Measurements from ENCODE around the gene UGT2A1.

Gene UGT2A1

GRCh38 chr4:69589884-69590283 is 63.2 kb downstream of the UGT2A1 start:
- no peak for DNase-seq (ENCODE audit: low read depth)

- no peak for DNase-seq (ENCODE audit: low read depth)
Observed at GRCh38 chr4:69584135-69584534, 68.9 kb downstream of the UGT2A1 start.

- no peak for DNase-seq (ENCODE audit: low read depth)
Observed at GRCh38 chr4:69583543-69583942, 69.5 kb downstream of the UGT2A1 start.

GRCh38 chr4:69577245-69577644 is 75.8 kb downstream of the UGT2A1 start:
- no peak for DNase-seq (ENCODE audit: low read depth)

- no peak for DNase-seq (ENCODE audit: low read depth)
Observed at GRCh38 chr4:69576251-69576877, 76.7 kb downstream of the UGT2A1 start.

- DNase-seq (ENCODE audit: low read depth) = no peak
Observed at GRCh38 chr4:69568787-69569186, 84.3 kb downstream of the UGT2A1 start.

GRCh38 chr4:69563424-69563823 is 89.6 kb downstream of the UGT2A1 start:
- no peak for DNase-seq (ENCODE audit: low read depth)

GRCh38 chr4:69549651-69550050 is 103.4 kb downstream of the UGT2A1 start:
- no peak for DNase-seq (ENCODE audit: low read depth)

GRCh38 chr4:69546134-69546765 is 106.8 kb downstream of the UGT2A1 start:
- no peak for DNase-seq (ENCODE audit: low read depth)

Measured in stimulated activated CD8-positive, alpha-beta memory T cell treated with anti-CD3 and anti-CD28 coated beads, Interleukin-15, amount 100 ng/mL, for 1 hour (primary cell).